H1 (cell line): ENCODE data around the gene MMP25. TPM values are rescaled to one million over a fixed set of nuclear protein-coding genes. Genes with fewer than 3 reads are reported as not detected.

ENCODE experiments used
- CTCF ChIA-PET: fragments of 300-600 bp; sonication (Branson Sonifier 250); formaldehyde crosslinking; loops from one replicate; lab custom pipeline; 2021; ENCODE audit not compliant: partially characterized antibody; lab: Charles Lee
- POLR2A ChIA-PET: fragments of 300-600 bp; sonication (Branson Sonifier 250); formaldehyde crosslinking; loops from one replicate; lab custom pipeline; 2021; ENCODE audit warnings: inconsistent platforms; ENCODE audit not compliant: partially characterized antibody; lab: Charles Lee
- DNase-seq, 2 experiments: peaks; one replicate each; pipeline versions ENCODE4 v3.0.0 to v3.0.0-alpha.2; 2010 to 2022; ENCODE audit warnings: low spot score in 2 of 2, low read depth in 1 of 2, mixed read lengths in 1 of 2
- FAIRE-seq: peaks from 2 replicates; lab custom pipeline; 2011; peaks lifted over from hg19 to GRCh38; lab: Jason Lieb, UNC
- H2AFZ ChIP-seq: 2 replicates; pipeline ENCODE4 v1.8.1; 2012; ENCODE audit warnings: low read length, inconsistent platforms
- H2AK5ac ChIP-seq: 2 replicates; pipeline ENCODE4 v1.6.1; 2013; ENCODE audit warnings: low read depth, low read length
- H2BK120ac ChIP-seq: replicated peaks from 2 replicates; pipeline ENCODE3; 2013; ENCODE audit warnings: low read depth, low read length, inconsistent platforms
- H2BK12ac ChIP-seq: 2 replicates; pipeline ENCODE4 v1.6.1; 2013; ENCODE audit warnings: low read depth, low read length
- H2BK15ac ChIP-seq: 2 replicates; pipeline ENCODE4 v1.6.1; 2013; ENCODE audit warnings: low read length
- H2BK20ac ChIP-seq: 2 replicates; pipeline ENCODE4 v1.6.1; 2013; ENCODE audit warnings: low read length
- H2BK5ac ChIP-seq: 2 replicates; pipeline ENCODE4 v1.6.1; 2013; ENCODE audit warnings: low read depth, low read length
- H3K14ac ChIP-seq: 2 replicates; pipeline ENCODE4 v1.6.1; 2013; ENCODE audit warnings: inconsistent platforms; ENCODE audit not compliant: insufficient read length
- H3K18ac ChIP-seq: 2 replicates; pipeline ENCODE4 v1.6.1; 2013; ENCODE audit warnings: low read length; ENCODE audit errors: extremely low read depth
- H3K23ac ChIP-seq: 2 replicates; pipeline ENCODE4 v1.6.1; 2013; ENCODE audit warnings: inconsistent platforms; ENCODE audit not compliant: insufficient read length
- H3K23me2 ChIP-seq: 2 replicates; pipeline ENCODE4 v1.6.1; 2013; ENCODE audit warnings: low read depth, low read length
- H3K27ac ChIP-seq: 2 replicates; pipeline ENCODE4 v1.6.1; 2011; ENCODE audit warnings: low read depth, low read length, inconsistent platforms
- H3K27me3 ChIP-seq, 4 experiments: replicated peaks in 1 of 4; 1 replicate in 1 of 4; 2 replicates in 3 of 4; pipeline versions ENCODE4 v1.6.1 to v1.8.1; 2011 to 2013; ENCODE audit warnings: low read length in 3 of 4, mild to moderate bottlenecking in 3 of 4, inconsistent platforms in 2 of 4, mixed read lengths in 2 of 4, moderate library complexity in 1 of 4; ENCODE audit not compliant: control insufficient read depth in 3 of 4, insufficient read depth in 3 of 4; ENCODE audit errors: extremely low read depth in 1 of 4
- H3K36me3 ChIP-seq, 4 experiments: 2 replicates each; pipeline versions ENCODE4 v1.6.1 to v1.8.1; 2011 to 2013; ENCODE audit warnings: mild to moderate bottlenecking in 4 of 4, low read length in 3 of 4, moderate library complexity in 2 of 4, control low read depth in 1 of 4, inconsistent platforms in 1 of 4; ENCODE audit not compliant: insufficient read depth in 4 of 4, control insufficient read depth in 2 of 4
- H3K4ac ChIP-seq: replicated peaks from 2 replicates; pipeline ENCODE3; 2013; ENCODE audit warnings: low read length, low read depth, mixed read lengths, inconsistent platforms; ENCODE audit not compliant: insufficient read length
- H3K4me1 ChIP-seq, 4 experiments: replicated peaks in 1 of 4; 1 replicate in 1 of 4; 2 replicates in 3 of 4; pipeline versions ENCODE4 v1.6.1 to v1.8.1; 2011 to 2013; ENCODE audit warnings: low read length in 3 of 4, inconsistent platforms in 2 of 4, mixed read lengths in 1 of 4; ENCODE audit not compliant: insufficient read depth in 4 of 4, control insufficient read depth in 3 of 4
- H3K4me2 ChIP-seq, 2 experiments: 2 replicates each; pipeline versions ENCODE4 v1.6.1 to v1.8.1; 2011 to 2013; ENCODE audit warnings: low read depth in 2 of 2, low read length in 2 of 2, control low read depth in 1 of 2, inconsistent platforms in 1 of 2, mild to moderate bottlenecking in 1 of 2; ENCODE audit not compliant: insufficient read depth in 1 of 2
- H3K4me3 ChIP-seq, 4 experiments: fragments of 200-600, 300-600 bp in 1 of 4; sonication (generic), shearing (Covaris generic), sonication (Bioruptor Twin) in 1 of 4; 2 replicates each; pipeline versions ENCODE4 v1.5.1 to v1.8.1; 2011 to 2016; ENCODE audit warnings: low read length in 4 of 4, low read depth in 3 of 4, control low read depth in 2 of 4, inconsistent platforms in 2 of 4, mild to moderate bottlenecking in 2 of 4, mixed read lengths in 1 of 4, moderate library complexity in 1 of 4; ENCODE audit not compliant: insufficient read depth in 2 of 4; ENCODE audit errors: extremely low read depth in 1 of 4
- H3K56ac ChIP-seq: replicated peaks from 2 replicates; pipeline ENCODE3; 2013; ENCODE audit warnings: low read depth, mild to moderate bottlenecking, mixed read lengths, low read length, inconsistent platforms; ENCODE audit not compliant: insufficient read length
- H3K79me1 ChIP-seq: 2 replicates; pipeline ENCODE4 v1.6.1; 2013; ENCODE audit warnings: low read depth, low read length, control low read depth
- H3K79me2 ChIP-seq, 2 experiments: 2 replicates each; pipeline versions ENCODE4 v1.6.1 to v1.8.1; 2012 to 2013; ENCODE audit warnings: low read length in 2 of 2, mild to moderate bottlenecking in 2 of 2, inconsistent platforms in 1 of 2; ENCODE audit not compliant: insufficient read depth in 2 of 2, control insufficient read depth in 1 of 2
- H3K9ac ChIP-seq, 4 experiments: replicated peaks in 1 of 4; 1 replicate in 1 of 4; 2 replicates in 3 of 4; pipeline versions ENCODE4 v1.6.1 to v1.8.1; 2011 to 2013; ENCODE audit warnings: low read depth in 3 of 4, low read length in 3 of 4, control low read depth in 2 of 4, mild to moderate bottlenecking in 2 of 4, moderate library complexity in 2 of 4, inconsistent platforms in 1 of 4; ENCODE audit errors: extremely low read depth in 1 of 4
- H3K9me3 ChIP-seq, 2 experiments: 2 replicates each; pipeline versions ENCODE4 v1.6.1 to v1.8.1; 2012 to 2013; ENCODE audit warnings: mild to moderate bottlenecking in 2 of 2, moderate library complexity in 2 of 2, control low read depth in 1 of 2, inconsistent platforms in 1 of 2, low read depth in 1 of 2, low read length in 1 of 2, mixed read lengths in 1 of 2; ENCODE audit not compliant: insufficient read depth in 2 of 2
- H4K20me1 ChIP-seq, 2 experiments: replicated peaks in 1 of 2; 2 replicates each; pipeline versions ENCODE3 to v1.8.1; 2011 to 2013; ENCODE audit warnings: inconsistent platforms in 2 of 2, low read length in 2 of 2, mild to moderate bottlenecking in 1 of 2; ENCODE audit not compliant: insufficient read depth in 2 of 2, control insufficient read depth in 1 of 2
- H4K5ac ChIP-seq: 2 replicates; pipeline ENCODE4 v1.6.1; 2013; ENCODE audit warnings: low read length, low read depth, mixed read lengths, inconsistent platforms; ENCODE audit not compliant: insufficient read length
- H4K8ac ChIP-seq: 2 replicates; pipeline ENCODE4 v1.8.0; 2013; ENCODE audit warnings: mild to moderate bottlenecking, moderate library complexity, low read length, inconsistent platforms; ENCODE audit not compliant: insufficient read depth; ENCODE audit errors: extremely low read depth
- H4K91ac ChIP-seq: replicated peaks from 2 replicates; pipeline ENCODE3; 2013; ENCODE audit warnings: low read length, mixed read lengths, inconsistent platforms; ENCODE audit not compliant: insufficient read length
- KDM1A ChIP-seq: fragments of 200-600, 300-600 bp; sonication (generic); IDR thresholded peaks from 2 replicates; pipeline ENCODE4 v1.7.1; 2016; ENCODE audit warnings: mild to moderate bottlenecking, low read length, borderline replicate concordance
- WGBS, 2 experiments: shearing (Covaris generic) in 1 of 2; methylation state at CpG; one replicate each; pipeline versions ENCODE4 v1.1.6 to v1.1.7; 2013 to 2015; ENCODE audit warnings: low lambda C conversion rate in 2 of 2, mixed read lengths in 2 of 2, inconsistent platforms in 1 of 2, low coverage in 1 of 2, missing lambda C conversion rate in 1 of 2; ENCODE audit not compliant: insufficient replicate concordance in 2 of 2, insufficient coverage in 1 of 2, insufficient read length in 1 of 2; ENCODE audit errors: extremely low coverage in 1 of 2, missing lambda C conversion rate in 1 of 2; 5-methylcytosine and 5-hydroxymethylcytosine counted together
- polyA plus RNA-seq, 7 experiments: library from polyadenylated mRNA; depleted of rRNA in 3 of 7; stranded (reverse) in 5 of 7; unstranded in 2 of 7; fragments of >200 nt in 5 of 7; fragments of 200-250 nt in 2 of 7; gene quantifications; 1 replicate in 5 of 7; 2 replicates in 1 of 7; 4 replicates in 1 of 7; pipeline versions ENCODE4 v1.2.1 to v1.2.3, GENCODE V29; 2011 to 2013; ENCODE audit warnings: missing spikeins in 2 of 7, mixed read lengths in 2 of 7
- total RNA-seq: library from RNA; stranded (reverse); fragmentation: NEBNext Ultra II Directional; extraction: Animal tissue kit (Norgen Biotek cat#: 25700); gene quantifications from 2 replicates; pipeline ENCODE4 v1.2.1, GENCODE V29; 2021

The MMP25 gene
- total and polyA plus RNA-seq, 2 of the 8 experiments (the other 6 are each of a cell fraction or from before 2014, with no cell fraction given), result 7.7 to 26.7 TPM

DNA sequence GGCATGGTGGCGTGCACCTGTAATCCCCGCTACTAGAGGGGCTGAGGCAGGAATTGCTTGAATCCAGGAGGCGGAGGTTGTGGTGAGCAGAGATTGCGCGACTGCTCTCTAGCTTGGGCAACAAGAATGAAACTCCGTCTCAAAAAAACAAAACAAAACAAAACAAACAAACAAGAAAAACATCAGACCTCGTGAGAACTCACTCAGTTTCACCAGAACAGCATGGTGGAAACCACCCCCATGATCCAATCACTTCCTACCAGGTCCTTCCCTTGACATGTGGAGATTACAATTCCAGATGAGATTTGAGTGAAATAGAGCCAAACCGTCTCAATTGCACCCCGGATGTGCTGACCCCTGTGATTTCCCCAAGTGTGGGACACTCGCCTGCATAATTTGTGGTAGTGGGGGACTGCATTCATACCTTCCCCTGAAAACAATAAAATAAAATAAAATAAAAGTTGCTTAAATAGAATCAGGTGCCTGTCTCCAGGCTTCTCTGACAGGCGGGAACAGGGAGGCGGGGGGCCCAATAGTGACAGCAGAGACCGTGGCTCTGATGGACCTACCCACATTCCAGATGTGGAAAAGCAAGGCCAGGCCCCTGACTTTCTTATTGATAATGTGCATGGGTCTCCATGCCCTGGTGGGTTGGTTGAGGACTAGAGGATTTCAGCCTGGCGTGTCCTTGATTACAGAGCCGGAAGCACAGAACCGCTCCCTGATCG is 39.7 kb downstream of the MMP25 start:
- WGBS, 2 experiments, result 95% methylated on average over 17 of the region's 17 CpGs; no CpG with 5 or more reads in 1 of the 2 experiments
- Histone ChIP-seq H2BK15ac (no peak overlapping the region), H2AFZ (no peak overlapping the region), H2BK12ac (no peak overlapping the region), H3K4ac (no peak overlapping the region), H3K9ac (no peak overlapping the region), H2BK120ac (no peak overlapping the region), H3K9me3 (no peaks in the 10 kb centered on the region), H4K5ac (no peak overlapping the region), H3K79me1 (peaks cover 3% of the 10 kb centered on the region), H2BK20ac (no peak overlapping the region), H3K4me1 (peaks cover 0 to 6% (median 5%) of the 10 kb centered on the region in 4 experiments; a peak in 6 of 7 replicates), H3K4me2 (no peak overlapping the region), H3K14ac (no peak overlapping the region), H3K27me3 (no peaks in the 10 kb centered on the region), H3K18ac (no peak overlapping the region), H3K4me3 (no peak overlapping the region), H3K23ac (no peak overlapping the region), H3K79me2 (no peaks in the 10 kb centered on the region; a peak in 1 of 4 replicates), H3K23me2 (no peaks in the 10 kb centered on the region), H3K36me3 (peaks cover 14 to 31% (median 24%) of the 10 kb centered on the region in 4 experiments), H4K20me1 (peaks cover 13 to 18% of the 10 kb centered on the region in 2 experiments), H2AK5ac (no peak overlapping the region), H2BK5ac (no peak overlapping the region), H4K91ac (no peak overlapping the region), H4K8ac (peak overlapping the region; percentile 36; the same call in 1 of the 2 replicates), H3K56ac (no peak overlapping the region), H3K27ac (no peak overlapping the region)
- no peak for FAIRE-seq
- DNase-seq, result no peak
- no peak for TF ChIP-seq KDM1A
- ChIA-PET CTCF (interaction anchor here (1.2 to 4.8 kb wide), 3 partner anchors 13 to 43 kb away, joined by 3 to 30 read pairs (median 14); partner anchors contain the start of gene ZSCAN10), POLR2A (interaction anchor here (0.8 to 5.5 kb wide), 9 partner anchors 13 to 52 kb away, joined by 3 to 137 read pairs (median 5); partner anchors contain the start of gene ZSCAN10)
